PC-3 (cell line): ENCODE data around the gene WIPF3. TPM values are rescaled to one million over a fixed set of nuclear protein-coding genes. Genes with fewer than 3 reads are reported as not detected.

Experiments used
- ATAC-seq: fragments of 200-7000 bp; cut with Tn5 transposase; 2 replicates; pipeline ENCODE4 v1.9.1; 2020; ENCODE audit warnings: mild to moderate bottlenecking, moderate library complexity
- BruUV-seq: library from RNA; stranded (reverse); fragments of 400-500 nt; replicated peaks from 2 replicates; lab custom pipeline; 2021; lab: Mats Ljungman, UMichigan
- CTCF ChIA-PET: fragments of 300-600 bp; sonication (Branson Sonifier 250); formaldehyde crosslinking; loops from one replicate; lab custom pipeline; 2022; ENCODE audit warnings: antibody characterized with exemption; lab: Charles Lee
- POLR2A ChIA-PET: fragments of 300-600 bp; sonication (Branson Sonifier 250); formaldehyde crosslinking; loops from one replicate; lab custom pipeline; 2022; ENCODE audit warnings: antibody characterized with exemption; ENCODE audit not compliant: unreplicated experiment; lab: Charles Lee
- DNase-seq: peaks from one replicate; pipeline ENCODE4 v3.0.0-alpha.2; 2015
- H2AFZ ChIP-seq: fragments of 300-600 bp; sonication (generic); 2 replicates; pipeline ENCODE4 v1.6.0; 2016; ENCODE audit warnings: antibody characterized with exemption, low read length
- H3F3A ChIP-seq: fragments of 300-600 bp; sonication (generic); one replicate; pipeline ENCODE4 v1.6.0; 2017; ENCODE audit warnings: antibody characterized with exemption, low read length, control low read depth, mild to moderate bottlenecking; ENCODE audit not compliant: unreplicated experiment
- H3K27ac ChIP-seq: fragments of 300-600 bp; sonication (generic); 2 replicates; pipeline ENCODE4 v1.5.1; 2016; ENCODE audit warnings: mild to moderate bottlenecking, low read length
- H3K27me3 ChIP-seq: fragments of 300-600 bp; sonication (generic); 2 replicates; pipeline ENCODE4 v1.6.1; 2016; ENCODE audit warnings: low read length, mixed read lengths
- H3K36me3 ChIP-seq: fragments of 300-600 bp; sonication (generic); 2 replicates; pipeline ENCODE4 v1.6.1; 2016; ENCODE audit warnings: low read depth, mixed run types, low read length, mixed read lengths
- H3K4me1 ChIP-seq: fragments of 300-600 bp; sonication (generic); 2 replicates; pipeline ENCODE4 v1.5.1; 2016; ENCODE audit warnings: low read length; ENCODE audit not compliant: insufficient read depth
- H3K4me2 ChIP-seq: fragments of 300-600 bp; sonication (generic); 2 replicates; pipeline ENCODE4 v1.6.0; 2016; ENCODE audit warnings: low read length
- H3K4me3 ChIP-seq: fragments of 300-600 bp; sonication (generic); 2 replicates; pipeline ENCODE4 v1.5.1; 2016; ENCODE audit warnings: mild to moderate bottlenecking, low read length, mixed read lengths
- H3K79me2 ChIP-seq: fragments of 300-600 bp; sonication (generic); 2 replicates; pipeline ENCODE4 v1.6.1; 2017; ENCODE audit warnings: low read length, mixed read lengths
- H3K9ac ChIP-seq: fragments of 300-600 bp; sonication (generic); 2 replicates; pipeline ENCODE4 v1.6.0; 2016; ENCODE audit warnings: mild to moderate bottlenecking, low read length
- H3K9me2 ChIP-seq: fragments of 300-600 bp; sonication (generic); replicated peaks from 2 replicates; pipeline ENCODE4 v1.6.1; 2016; ENCODE audit warnings: mixed run types, low read length, mixed read lengths
- H3K9me3 ChIP-seq: fragments of 300-600 bp; sonication (generic); 2 replicates; pipeline ENCODE4 v1.6.1; 2016; ENCODE audit warnings: low read length, mixed read lengths
- H4K20me1 ChIP-seq: fragments of 300-600 bp; sonication (generic); 2 replicates; pipeline ENCODE4 v1.6.1; 2016; ENCODE audit warnings: low read length, mixed read lengths
- CTCF ChIP-seq: fragments of 300-600 bp; sonication (generic); conservative IDR thresholded peaks from 2 replicates; pipeline ENCODE4 v1.5.1; 2017; ENCODE audit warnings: antibody characterized with exemption, low read depth, mild to moderate bottlenecking, low read length
- EZH2 ChIP-seq: fragments of 300-600 bp; sonication (generic); IDR thresholded peaks from one replicate; pipeline ENCODE4 v1.6.1; 2017; ENCODE audit warnings: antibody characterized with exemption, mild to moderate bottlenecking, low read length; ENCODE audit not compliant: unreplicated experiment
- EZH2phosphoT487 ChIP-seq: fragments of 300-600 bp; sonication (generic); IDR thresholded peaks from 2 replicates; pipeline ENCODE4 v1.6.1; 2018; ENCODE audit warnings: mild to moderate bottlenecking, antibody characterized with exemption, low read length, borderline replicate concordance
- intact Hi-C: fragments of 100-400 bp; cut with micrococcal nuclease; formaldehyde crosslinking; loops from 2 replicates; pipeline ENCODE4 v1.9.0; 2023
- total RNA-seq: library from RNA; depleted of rRNA; stranded (reverse); fragments of >200 nt; gene quantifications from 2 replicates; pipeline ENCODE4 v1.2.3, GENCODE V29; 2014

WIPF3 gene
- total RNA-seq, 1 experiment from 2014 or later: 3.4 TPM

GRCh38 chr7:29879609-29880008 is 73.3 kb downstream of the WIPF3 start:
- no TSS peak for BruUV-seq
- Histone ChIP-seq H3K9me2 (no peaks in the 10 kb centered on the region), H3K4me2 (no peak overlapping the region), H3K27ac (no peak overlapping the region), H4K20me1 (no peaks in the 10 kb centered on the region), H3K9ac (no peak overlapping the region), H3K27me3 (no peaks in the 10 kb centered on the region), H3K4me3 (no peak overlapping the region), H2AFZ (no peak overlapping the region), H3K79me2 (no peaks in the 10 kb centered on the region), H3K9me3 (no peaks in the 10 kb centered on the region), H3F3A (no peaks in the 10 kb centered on the region), H3K36me3 (no peaks in the 10 kb centered on the region), H3K4me1 (peaks cover 8% of the 10 kb centered on the region)
- POLR2A ChIA-PET: no interaction called here
- CTCF ChIA-PET: no interaction called here
- TF ChIP-seq EZH2 (no peak), CTCF (no peak), EZH2phosphoT487 (no peak)
- DNase-seq (peak; percentile 35), ATAC-seq (no peak)
- intact Hi-C loops: loop anchor here (2.0 to 10.0 kb wide), 2 partner anchors 131 to 245 kb away; no protein-coding TSS in a partner anchor

- H3K9ac ChIP-seq: no peak overlapping the region
- peaks cover 12% of the 10 kb centered on the region for H3K4me1 ChIP-seq
- no peaks in the 10 kb centered on the region for H3K9me3 ChIP-seq
- CTCF ChIA-PET: no interaction called here
- H3K27ac ChIP-seq: no peak overlapping the region
- H3K36me3 ChIP-seq: no peaks in the 10 kb centered on the region
- H3F3A ChIP-seq: no peaks in the 10 kb centered on the region
- no peaks in the 10 kb centered on the region for H3K79me2 ChIP-seq
- no peak for DNase-seq
- H3K4me2 ChIP-seq: no peak overlapping the region
- no peak overlapping the region for H2AFZ ChIP-seq
- intact Hi-C loops: no loop called here
- H3K27me3 ChIP-seq: no peaks in the 10 kb centered on the region
- H3K4me3 ChIP-seq: no peak overlapping the region
- POLR2A ChIA-PET: no interaction called here
- no peaks in the 10 kb centered on the region for H3K9me2 ChIP-seq
- ATAC-seq: no peak
- BruUV-seq: no TSS peak
- H4K20me1 ChIP-seq: no peaks in the 10 kb centered on the region
- TF ChIP-seq CTCF: no peak
- TF ChIP-seq EZH2: no peak
- TF ChIP-seq EZH2phosphoT487: no peak
These were observed 75.4 kb downstream of the WIPF3 start for GRCh38 chr7:29881724-29882123.

- Histone ChIP-seq H3K27ac (no peak overlapping the region), H3F3A (no peaks in the 10 kb centered on the region), H4K20me1 (no peaks in the 10 kb centered on the region), H3K4me2 (no peak overlapping the region), H3K4me1 (peaks cover 12% of the 10 kb centered on the region), H3K79me2 (no peaks in the 10 kb centered on the region), H2AFZ (no peak overlapping the region), H3K4me3 (no peak overlapping the region), H3K9me2 (no peaks in the 10 kb centered on the region), H3K9ac (no peak overlapping the region), H3K36me3 (no peaks in the 10 kb centered on the region), H3K9me3 (no peaks in the 10 kb centered on the region), H3K27me3 (no peaks in the 10 kb centered on the region)
- TF ChIP-seq EZH2phosphoT487: no peak
- TF ChIP-seq CTCF: no peak
- TF ChIP-seq EZH2: no peak
- CTCF ChIA-PET: no interaction called here
- DNase-seq (no peak), ATAC-seq (no peak)
- BruUV-seq: no TSS peak
- intact Hi-C loops: no loop called here
- POLR2A ChIA-PET: no interaction called here
These were observed 76.2 kb downstream of the WIPF3 start for GRCh38 chr7:29882481-29882880.
